Stimulated activated CD8-positive, alpha-beta memory T cell treated with anti-CD3 and anti-CD28 coated beads, Interleukin-15, amount 100 ng/mL, for 1 hour (primary cell): ENCODE measurements around the gene SEM1.
"Not testable (repeated sequence)": the region's sequence is repeated elsewhere in the genome, so short reads cannot be mapped to it uniquely, and the experiment has no call there.

Experiments
- DNase-seq: peaks from one replicate; pipeline ENCODE4 v3.0.0-alpha.2; 2020; ENCODE audit warnings: low read depth

SEM1 gene

GRCh38 chr7:96662151-96662550 lies 47.5 kb downstream of the SEM1 start:
- DNase-seq: not testable (repeated sequence)

- DNase-seq: no peak
Measured at GRCh38 chr7:96658022-96658412, 51.6 kb downstream of the SEM1 start.

GRCh38 chr7:96657347-96658021 lies 52.2 kb downstream of the SEM1 start:
- DNase-seq: no peak

GRCh38 chr7:96655956-96656355 lies 53.7 kb downstream of the SEM1 start:
- no peak for DNase-seq

GRCh38 chr7:96654630-96655188 lies 54.9 kb downstream of the SEM1 start:
- DNase-seq: no peak

GRCh38 chr7:96649981-96650380 lies 59.7 kb downstream of the SEM1 start:
- DNase-seq: no peak

GRCh38 chr7:96648784-96649183 lies 60.9 kb downstream of the SEM1 start:
- DNase-seq: no peak

GRCh38 chr7:96647733-96648132 lies 61.9 kb downstream of the SEM1 start:
- DNase-seq: no peak

GRCh38 chr7:96645084-96645483 lies 64.6 kb downstream of the SEM1 start:
- no peak for DNase-seq

GRCh38 chr7:96643436-96643835 lies 66.2 kb downstream of the SEM1 start:
- not testable (repeated sequence) for DNase-seq

GRCh38 chr7:96640054-96640453 lies 69.6 kb downstream of the SEM1 start:
- DNase-seq: no peak
